Measurements from ENCODE around the gene SC5D. TPM values are rescaled to one million over a fixed set of nuclear protein-coding genes. Genes with fewer than 3 reads are reported as not detected.
A peak's percentile ranks its signal among the peaks of the same experiment; 100 is the strongest.

SC5D gene, protein sequence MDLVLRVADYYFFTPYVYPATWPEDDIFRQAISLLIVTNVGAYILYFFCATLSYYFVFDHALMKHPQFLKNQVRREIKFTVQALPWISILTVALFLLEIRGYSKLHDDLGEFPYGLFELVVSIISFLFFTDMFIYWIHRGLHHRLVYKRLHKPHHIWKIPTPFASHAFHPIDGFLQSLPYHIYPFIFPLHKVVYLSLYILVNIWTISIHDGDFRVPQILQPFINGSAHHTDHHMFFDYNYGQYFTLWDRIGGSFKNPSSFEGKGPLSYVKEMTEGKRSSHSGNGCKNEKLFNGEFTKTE
- total RNA-seq (2012; rRNA removed) (21.3 and 44.2 TPM in 2 replicates), polyA plus RNA-seq (2012; rRNA removed) (17.8 and 21.7 TPM in 2 replicates), Bru-seq, nascent RNA (percentile 66 among the genes with signal in this experiment), BruChase-seq, experiment 1, labeled RNA remaining after a 6-hour chase (percentile 73 among the genes with signal in this experiment), BruChase-seq, experiment 2, labeled RNA remaining after a 2-hour chase (percentile 73 among the genes with signal in this experiment)
- polyA plus RNA-seq (2012; cell fraction: cytosol; rRNA removed), result 2.9 and 6.6 TPM in 2 replicates
- 2.6 and 10.8 TPM in 2 replicates for polyA plus RNA-seq (2012; cell fraction: nucleus; rRNA removed; ENCODE audit: low replicate concordance)
- long read RNA-seq, transcript SC5D-201 (5 exons, 2,456 nt), result major isoform, 38 of 44 reads
- long read RNA-seq, partial matches to known transcripts, result 2 of 44 reads
- long read RNA-seq, other reads (novel, unspliced or antisense), result 1 of 44 reads

DNA sequence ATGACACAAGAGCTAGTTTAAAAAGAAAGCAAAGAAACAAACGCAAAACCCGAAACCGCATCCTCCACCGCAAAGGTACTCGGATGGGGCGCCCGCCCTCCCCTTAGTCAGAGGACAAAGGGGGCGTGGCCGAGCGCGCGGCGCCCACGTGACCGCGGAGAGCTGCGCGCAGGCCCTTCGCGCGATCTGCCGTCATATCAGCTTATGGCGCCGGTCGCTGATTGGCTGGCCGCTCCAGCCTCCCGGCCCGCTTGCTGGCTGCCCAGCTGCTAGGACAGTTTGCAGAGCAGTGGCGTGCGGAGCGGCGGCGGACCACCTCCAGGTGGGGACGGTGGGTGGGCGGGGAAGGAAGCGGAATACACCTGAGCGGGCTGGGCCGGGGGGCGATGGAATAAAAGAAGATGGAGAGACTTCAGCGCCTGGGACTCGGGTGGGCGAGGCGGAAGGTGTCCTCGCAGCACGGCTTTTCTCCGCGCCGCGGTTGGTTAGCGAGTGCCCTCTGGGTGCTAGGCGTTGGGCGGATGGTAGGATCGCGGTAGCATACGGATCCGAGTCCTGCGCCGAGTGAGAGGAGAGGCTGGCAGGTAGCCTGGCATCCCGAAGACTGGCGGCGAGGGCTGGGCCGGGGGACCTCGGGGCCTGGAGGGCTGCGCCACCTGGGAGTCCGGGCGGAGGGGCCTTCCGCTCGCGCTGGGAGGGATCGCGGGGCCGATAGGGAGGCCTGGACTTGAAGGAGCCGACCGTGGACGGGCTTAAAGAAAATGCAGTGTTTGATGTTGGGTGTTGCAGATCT lies at the start of gene SC5D:
TSS of gene SC5D (plus strand) at position 277 of the 793 bp plus-strand sequence. CDS start 10,605 bp downstream, outside the sequence.
- WGBS, 2 experiments (ENCODE audit: extremely low coverage in 2 of 2, insufficient read length in 1 of 2), result 0% methylated on average over 22 of the region's 75 CpGs; no CpG with 5 or more reads in 1 of the 2 experiments
- peak within 1 kb of the TSS; percentile 83 for H3K4me3 ChIP-seq (ENCODE audit: insufficient read depth, low read depth, low read length)
- TF ChIP-seq POLR2A (IDR thresholded peaks at IDR 0.05; ENCODE audit: low read depth, low read length) (peak; percentile 72), SMC3 (IDR thresholded peaks at IDR 0.05; ENCODE audit: low read depth, low read length) (no peak), MAZ (IDR thresholded peaks at IDR 0.05; ENCODE audit: borderline replicate concordance, low read depth, low read length) (peak; percentile 29; the same call in 1 of the 2 replicates), RAD21 (IDR thresholded peaks at IDR 0.05; ENCODE audit: low read length) (no peak), CEBPB (IDR thresholded peaks at IDR 0.05; ENCODE audit: low read depth, low read length) (no peak), NFE2L2 (IDR thresholded peaks at IDR 0.05; ENCODE audit: low read depth, low read length) (no peak), FOS (IDR thresholded peaks at IDR 0.05; ENCODE audit: low read depth, low read length) (no peak), RCOR1 (IDR thresholded peaks at IDR 0.05; ENCODE audit: insufficient replicate concordance, low read length) (no peak), BHLHE40 (IDR thresholded peaks at IDR 0.05; ENCODE audit: low read depth, low read length) (0 out of 2 replicates have a peak, but pooled peaks have one; percentile 20), MAFK (IDR thresholded peaks at IDR 0.05; ENCODE audit: low read depth, low read length) (no peak)
- TF ChIP-seq, protein P1, sequence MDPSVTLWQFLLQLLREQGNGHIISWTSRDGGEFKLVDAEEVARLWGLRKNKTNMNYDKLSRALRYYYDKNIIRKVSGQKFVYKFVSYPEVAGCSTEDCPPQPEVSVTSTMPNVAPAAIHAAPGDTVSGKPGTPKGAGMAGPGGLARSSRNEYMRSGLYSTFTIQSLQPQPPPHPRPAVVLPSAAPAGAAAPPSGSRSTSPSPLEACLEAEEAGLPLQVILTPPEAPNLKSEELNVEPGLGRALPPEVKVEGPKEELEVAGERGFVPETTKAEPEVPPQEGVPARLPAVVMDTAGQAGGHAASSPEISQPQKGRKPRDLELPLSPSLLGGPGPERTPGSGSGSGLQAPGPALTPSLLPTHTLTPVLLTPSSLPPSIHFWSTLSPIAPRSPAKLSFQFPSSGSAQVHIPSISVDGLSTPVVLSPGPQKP (IDR thresholded peaks at IDR 0.05; ENCODE audit: borderline replicate concordance, low read depth, low read length), result no peak
- TF ChIP-seq, protein P2, sequence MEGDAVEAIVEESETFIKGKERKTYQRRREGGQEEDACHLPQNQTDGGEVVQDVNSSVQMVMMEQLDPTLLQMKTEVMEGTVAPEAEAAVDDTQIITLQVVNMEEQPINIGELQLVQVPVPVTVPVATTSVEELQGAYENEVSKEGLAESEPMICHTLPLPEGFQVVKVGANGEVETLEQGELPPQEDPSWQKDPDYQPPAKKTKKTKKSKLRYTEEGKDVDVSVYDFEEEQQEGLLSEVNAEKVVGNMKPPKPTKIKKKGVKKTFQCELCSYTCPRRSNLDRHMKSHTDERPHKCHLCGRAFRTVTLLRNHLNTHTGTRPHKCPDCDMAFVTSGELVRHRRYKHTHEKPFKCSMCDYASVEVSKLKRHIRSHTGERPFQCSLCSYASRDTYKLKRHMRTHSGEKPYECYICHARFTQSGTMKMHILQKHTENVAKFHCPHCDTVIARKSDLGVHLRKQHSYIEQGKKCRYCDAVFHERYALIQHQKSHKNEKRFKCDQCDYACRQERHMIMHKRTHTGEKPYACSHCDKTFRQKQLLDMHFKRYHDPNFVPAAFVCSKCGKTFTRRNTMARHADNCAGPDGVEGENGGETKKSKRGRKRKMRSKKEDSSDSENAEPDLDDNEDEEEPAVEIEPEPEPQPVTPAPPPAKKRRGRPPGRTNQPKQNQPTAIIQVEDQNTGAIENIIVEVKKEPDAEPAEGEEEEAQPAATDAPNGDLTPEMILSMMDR (conservative IDR thresholded peaks at IDR 0.05; ENCODE audit: low read depth, low read length), result no peak

More for the DNA sequence above, at the start of gene SC5D:
- CTCF ChIA-PET, result interaction anchor here (0.6 kb wide), 1 partner anchor 43 kb away, joined by 3 read pairs; no protein-coding TSS in a partner anchor
- Histone ChIP-seq H4K8ac (ENCODE audit: low read depth in 2 of 2, low read length in 2 of 2) (peak within 1 kb of the TSS; percentile 61 to 91), H4K91ac (ENCODE audit: insufficient read depth, low read depth, low read length) (peak within 1 kb of the TSS; percentile 68), H3K14ac (replicated peaks; ENCODE audit: low read depth, low read length) (peak within 1 kb of the TSS; percentile 91), H3K4ac (ENCODE audit: low read depth, low read length) (peak within 1 kb of the TSS; percentile 76), H3K9ac (ENCODE audit: low read depth, low read length) (peak within 1 kb of the TSS; percentile 79), H3K56ac (ENCODE audit: extremely low read depth, insufficient read depth, low read length) (peak within 1 kb of the TSS; percentile 76), H2AK9ac (replicated peaks; ENCODE audit: low read depth, low read length, poor library complexity) (peak within 1 kb of the TSS; percentile 81), H3K18ac (ENCODE audit: low read depth, low read length) (peak within 1 kb of the TSS; percentile 35), H3K27ac (ENCODE audit: insufficient read depth, low read length) (peak within 1 kb of the TSS; percentile 66), H3K4me1 (ENCODE audit: control insufficient read depth, insufficient read depth, low read length) (no peaks in the 10 kb centered on the region), H2BK20ac (ENCODE audit: low read depth, low read length) (peak within 1 kb of the TSS; percentile 53; the same call in 1 of the 2 replicates), H2BK120ac (ENCODE audit: low read depth, low read length) (peak within 1 kb of the TSS; percentile 75), H3K36me3 (ENCODE audit: control insufficient read depth, insufficient read depth, low read length) (peaks cover 2% of the 10 kb centered on the region; the same call in 1 of the 2 replicates), H3K9me1 (ENCODE audit: insufficient read depth, low read length) (no peaks in the 10 kb centered on the region), H4K20me1 (ENCODE audit: insufficient read depth, low read length) (no peaks in the 10 kb centered on the region), H2AK5ac (ENCODE audit: low read depth, low read length) (no peak within 1 kb of the TSS), H2BK15ac (ENCODE audit: low read depth, low read length) (peak within 1 kb of the TSS; percentile 69; the same call in 2 of the 3 replicates), H2BK5ac (ENCODE audit: low read depth, low read length, poor library complexity, severe bottlenecking) (no peak within 1 kb of the TSS), H3K23ac (ENCODE audit: low read depth, low read length) (peak within 1 kb of the TSS; percentile 96), H4K5ac (ENCODE audit: low read depth, low read length) (peak within 1 kb of the TSS; percentile 75), H3K79me1 (ENCODE audit: low read depth in 1 of 2, low read length in 2 of 2) (peaks cover 4 to 28% of the 10 kb centered on the region in 2 experiments), H3K27me3 (ENCODE audit: control insufficient read depth, insufficient read depth, low read length) (peaks cover 15% of the 10 kb centered on the region), H3K4me2 (ENCODE audit: low read depth, low read length) (peak within 1 kb of the TSS; percentile 97), H3K9me3 (ENCODE audit: control insufficient read depth, insufficient read depth, low read length) (no peaks in the 10 kb centered on the region), H2AFZ (replicated peaks; ENCODE audit: low read length, poor library complexity) (peak within 1 kb of the TSS; percentile 96)
- BruUV-seq (replicated peaks), result no TSS peak
- in situ Hi-C loops (cut with MboI; ENCODE audit: low sequenced_read_pairs) (no loop called here), intact Hi-C loops (cut with micrococcal nuclease) (no loop called here), dilution Hi-C loops (cut with HindIII; ENCODE audit: low sequenced_read_pairs, unreplicated experiment) (no loop called here)
- DNase-seq, result peak; percentile 90
- POLR2A ChIA-PET (ENCODE audit: unreplicated experiment), result no interaction called here
- ATAC-seq (ENCODE audit: low read depth), result peak; percentile 98
